B cell (primary cell): ENCODE measurements around the gene SUGCT.

Experiments used
- EZH2 ChIP-seq: IDR thresholded peaks from 2 replicates; pipeline ENCODE4 v1.6.1; 2012; ENCODE audit warnings: borderline replicate concordance, low read depth, mild to moderate bottlenecking, moderate library complexity, low read length; ENCODE audit not compliant: insufficient read depth, poor library complexity, severe bottlenecking
- TF ChIP-seq, protein P1 (sequence below): fragments of 200-600 bp; IDR thresholded peaks from one replicate; pipeline ENCODE4 v1.8.0; 2022; ENCODE audit warnings: antibody characterized with exemption, mild to moderate bottlenecking

DNA sequence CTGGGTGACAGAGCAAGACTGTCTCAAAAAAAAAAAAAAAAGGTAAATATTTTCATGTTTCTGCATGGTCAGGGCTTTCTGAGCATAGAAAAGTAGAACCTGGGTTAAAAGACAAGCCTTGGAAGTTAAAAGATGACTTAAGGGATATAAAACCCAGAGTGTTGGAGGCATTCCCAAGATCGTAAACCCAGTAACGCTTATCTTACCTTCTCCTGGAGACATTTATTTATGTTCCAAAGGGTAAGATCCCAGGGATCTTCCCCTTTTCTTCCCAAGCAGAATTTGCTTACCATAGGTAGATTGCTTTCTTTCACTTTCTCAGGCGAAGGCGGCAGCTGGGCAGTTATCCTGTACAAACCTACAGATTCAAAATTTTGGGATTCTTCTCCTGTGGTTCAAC is 22.2 kb downstream of the SUGCT start:
- TF ChIP-seq, protein P1, sequence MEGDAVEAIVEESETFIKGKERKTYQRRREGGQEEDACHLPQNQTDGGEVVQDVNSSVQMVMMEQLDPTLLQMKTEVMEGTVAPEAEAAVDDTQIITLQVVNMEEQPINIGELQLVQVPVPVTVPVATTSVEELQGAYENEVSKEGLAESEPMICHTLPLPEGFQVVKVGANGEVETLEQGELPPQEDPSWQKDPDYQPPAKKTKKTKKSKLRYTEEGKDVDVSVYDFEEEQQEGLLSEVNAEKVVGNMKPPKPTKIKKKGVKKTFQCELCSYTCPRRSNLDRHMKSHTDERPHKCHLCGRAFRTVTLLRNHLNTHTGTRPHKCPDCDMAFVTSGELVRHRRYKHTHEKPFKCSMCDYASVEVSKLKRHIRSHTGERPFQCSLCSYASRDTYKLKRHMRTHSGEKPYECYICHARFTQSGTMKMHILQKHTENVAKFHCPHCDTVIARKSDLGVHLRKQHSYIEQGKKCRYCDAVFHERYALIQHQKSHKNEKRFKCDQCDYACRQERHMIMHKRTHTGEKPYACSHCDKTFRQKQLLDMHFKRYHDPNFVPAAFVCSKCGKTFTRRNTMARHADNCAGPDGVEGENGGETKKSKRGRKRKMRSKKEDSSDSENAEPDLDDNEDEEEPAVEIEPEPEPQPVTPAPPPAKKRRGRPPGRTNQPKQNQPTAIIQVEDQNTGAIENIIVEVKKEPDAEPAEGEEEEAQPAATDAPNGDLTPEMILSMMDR, result no peak
- no peak for TF ChIP-seq EZH2
